ENCODE measurements around the gene SLC25A41.

Gene SLC25A41

DNA sequence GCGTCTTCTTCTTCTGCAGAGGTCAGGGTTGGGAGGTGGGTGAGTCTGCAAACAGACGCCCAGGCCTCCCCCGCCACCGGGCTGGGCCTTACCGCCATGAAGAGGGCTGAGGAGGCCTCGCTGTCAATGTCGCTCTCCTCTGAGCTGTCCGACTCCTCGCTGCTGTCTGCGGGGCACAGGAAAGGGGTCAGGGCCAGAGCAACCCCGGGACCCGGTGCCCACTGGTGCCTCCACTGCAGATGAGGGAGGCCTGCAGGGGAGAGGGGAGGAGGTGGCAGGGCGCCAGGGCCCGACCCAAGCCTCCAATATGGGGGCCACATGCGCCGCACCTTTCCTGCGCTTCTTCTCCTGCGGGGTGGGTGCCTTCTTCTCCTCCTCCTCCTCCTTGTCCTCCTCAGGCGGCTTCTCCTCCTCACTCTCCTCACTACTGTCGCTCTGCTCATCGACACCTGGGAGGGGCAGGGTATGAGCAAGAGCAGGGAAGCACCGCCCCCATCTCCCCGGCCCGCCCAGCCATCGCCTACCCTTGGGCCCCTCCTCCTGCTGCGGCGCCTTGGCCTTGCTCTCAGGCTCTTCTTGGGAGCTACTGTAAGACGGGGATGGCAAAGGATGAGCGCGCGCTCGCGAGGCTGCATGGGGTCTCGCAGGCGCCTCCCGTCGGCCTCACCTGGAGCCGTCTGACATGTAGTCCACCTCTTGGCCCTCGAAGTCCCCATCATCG, 52.4 kb downstream of the SLC25A41 start:
- Histone ChIP-seq H3K27me3 (no peaks in the 10 kb centered on the region), H3K27ac (no peak overlapping the region), H3K36me3 (peaks cover 62 to 76% (median 66%) of the 10 kb centered on the region in 3 donors), H3K9me3 (peaks cover 0 to 7% (median 0%) of the 10 kb centered on the region in 3 donors), H3K4me3 (no peak overlapping the region), H3K4me1 (peaks cover 0 to 13% (median 11%) of the 10 kb centered on the region in 4 donors)
- DNase-seq, result no peak
- TF ChIP-seq, protein P1, sequence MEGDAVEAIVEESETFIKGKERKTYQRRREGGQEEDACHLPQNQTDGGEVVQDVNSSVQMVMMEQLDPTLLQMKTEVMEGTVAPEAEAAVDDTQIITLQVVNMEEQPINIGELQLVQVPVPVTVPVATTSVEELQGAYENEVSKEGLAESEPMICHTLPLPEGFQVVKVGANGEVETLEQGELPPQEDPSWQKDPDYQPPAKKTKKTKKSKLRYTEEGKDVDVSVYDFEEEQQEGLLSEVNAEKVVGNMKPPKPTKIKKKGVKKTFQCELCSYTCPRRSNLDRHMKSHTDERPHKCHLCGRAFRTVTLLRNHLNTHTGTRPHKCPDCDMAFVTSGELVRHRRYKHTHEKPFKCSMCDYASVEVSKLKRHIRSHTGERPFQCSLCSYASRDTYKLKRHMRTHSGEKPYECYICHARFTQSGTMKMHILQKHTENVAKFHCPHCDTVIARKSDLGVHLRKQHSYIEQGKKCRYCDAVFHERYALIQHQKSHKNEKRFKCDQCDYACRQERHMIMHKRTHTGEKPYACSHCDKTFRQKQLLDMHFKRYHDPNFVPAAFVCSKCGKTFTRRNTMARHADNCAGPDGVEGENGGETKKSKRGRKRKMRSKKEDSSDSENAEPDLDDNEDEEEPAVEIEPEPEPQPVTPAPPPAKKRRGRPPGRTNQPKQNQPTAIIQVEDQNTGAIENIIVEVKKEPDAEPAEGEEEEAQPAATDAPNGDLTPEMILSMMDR (IDR thresholded peaks at IDR 0.05), result no peak
- intact Hi-C loops (cut with DNase I; ENCODE audit: low total_unique reads), result no loop called here

DNA sequence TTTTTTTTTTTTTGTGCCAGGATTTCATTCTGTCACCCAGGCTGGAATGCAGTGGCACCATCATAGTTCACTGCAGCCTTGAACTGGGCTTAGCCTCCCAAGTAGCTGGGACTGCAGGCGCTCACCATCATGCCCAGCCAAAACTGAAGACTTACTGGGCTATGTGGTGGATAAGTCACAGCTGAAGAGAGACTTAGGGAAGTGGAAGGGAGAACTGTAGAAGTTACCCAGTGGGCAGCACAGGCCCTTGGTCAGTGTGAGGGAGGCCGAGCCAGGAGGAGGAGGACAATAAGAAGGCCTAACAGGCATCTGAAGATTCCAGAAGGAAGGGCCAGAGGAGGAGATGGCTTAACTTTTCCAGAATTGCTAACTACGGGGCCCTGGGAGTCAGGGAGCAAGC, 53.8 kb downstream of the SLC25A41 start:
- no peak for DNase-seq
- peaks cover 54 to 74% (median 56%) of the 10 kb centered on the region in 3 donors for H3K36me3 ChIP-seq
- peaks cover 0 to 7% (median 0%) of the 10 kb centered on the region in 3 donors for H3K9me3 ChIP-seq
- intact Hi-C loops (cut with DNase I; ENCODE audit: low total_unique reads), result loop anchor here (10.0 kb wide), 1 partner anchor 355 kb away; the partner anchor contains the start of genes GPR108 and TRIP10
- H3K4me3 ChIP-seq, result no peak overlapping the region
- peaks cover 0 to 17% (median 12%) of the 10 kb centered on the region in 4 donors for H3K4me1 ChIP-seq
- H3K27me3 ChIP-seq, result no peaks in the 10 kb centered on the region
- no peak overlapping the region for H3K27ac ChIP-seq
- TF ChIP-seq, protein P1 (IDR thresholded peaks at IDR 0.05), result no peak

DNA sequence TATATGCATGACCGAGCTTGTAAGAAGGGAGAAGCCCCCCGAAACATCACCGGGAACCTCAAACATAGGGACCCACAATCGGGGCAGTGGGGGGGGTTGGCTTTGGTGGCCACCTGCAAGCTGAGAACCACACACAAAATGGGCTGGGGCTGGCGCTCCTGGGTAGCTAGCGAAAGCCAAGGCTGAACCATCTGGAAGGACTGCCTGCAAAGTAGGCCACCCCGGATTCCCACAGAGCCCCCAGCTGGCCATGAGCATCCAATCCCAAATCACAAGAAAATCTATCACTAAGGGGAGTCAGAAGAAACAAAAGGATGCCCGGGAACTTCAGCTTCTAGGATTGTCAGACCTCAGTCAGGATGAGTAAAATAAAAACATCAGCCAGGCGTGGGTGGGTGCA, 55.1 kb downstream of the SLC25A41 start:
- intact Hi-C loops (cut with DNase I; ENCODE audit: low total_unique reads), result loop anchor here (10.0 kb wide), 1 partner anchor 356 kb away; the partner anchor contains the start of genes GPR108 and TRIP10
- DNase-seq, result no peak
- peaks cover 0 to 7% (median 0%) of the 10 kb centered on the region in 3 donors for H3K9me3 ChIP-seq
- H3K36me3 ChIP-seq, result peaks cover 41 to 68% (median 46%) of the 10 kb centered on the region in 3 donors
- H3K27me3 ChIP-seq, result no peaks in the 10 kb centered on the region
- TF ChIP-seq, protein P1 (IDR thresholded peaks at IDR 0.05), result no peak
- H3K27ac ChIP-seq, result peak overlapping the region in 1 of 2 donors; percentile 49
- peaks cover 0 to 26% (median 21%) of the 10 kb centered on the region in 4 donors for H3K4me1 ChIP-seq
- no peak overlapping the region for H3K4me3 ChIP-seq

DNA sequence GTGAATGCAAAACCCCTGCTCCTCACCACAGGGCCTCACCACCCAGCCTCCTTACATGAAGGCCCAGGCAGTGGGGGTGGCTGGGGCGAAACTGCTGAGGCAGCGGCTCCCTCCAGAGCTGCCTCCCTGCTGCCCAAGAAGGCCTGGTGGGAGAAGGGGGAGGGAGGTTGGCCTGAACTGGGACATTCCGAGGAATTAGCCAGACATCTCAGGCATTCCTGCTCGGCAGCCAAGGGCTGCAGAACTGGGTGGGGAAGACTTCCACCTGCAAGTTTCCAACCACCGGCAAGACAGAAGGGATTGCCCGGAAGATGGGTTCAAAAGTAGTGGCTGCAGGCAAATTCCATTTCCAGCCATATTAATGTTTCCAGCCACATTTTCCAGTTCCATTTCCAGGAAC, 55.5 kb downstream of the SLC25A41 start:
- H3K27me3 ChIP-seq, result no peaks in the 10 kb centered on the region
- no peak for DNase-seq
- peaks cover 0 to 28% (median 22%) of the 10 kb centered on the region in 4 donors for H3K4me1 ChIP-seq
- H3K4me3 ChIP-seq, result no peak overlapping the region
- peaks cover 37 to 63% (median 41%) of the 10 kb centered on the region in 3 donors for H3K36me3 ChIP-seq
- peak overlapping the region; percentile 4 to 49 for H3K27ac ChIP-seq
- TF ChIP-seq, protein P1 (IDR thresholded peaks at IDR 0.05), result no peak
- H3K9me3 ChIP-seq, result peaks cover 0 to 7% (median 0%) of the 10 kb centered on the region in 3 donors
- intact Hi-C loops (cut with DNase I; ENCODE audit: low total_unique reads), result loop anchor here (10.0 kb wide), 1 partner anchor 357 kb away; the partner anchor contains the start of genes GPR108 and TRIP10

DNA sequence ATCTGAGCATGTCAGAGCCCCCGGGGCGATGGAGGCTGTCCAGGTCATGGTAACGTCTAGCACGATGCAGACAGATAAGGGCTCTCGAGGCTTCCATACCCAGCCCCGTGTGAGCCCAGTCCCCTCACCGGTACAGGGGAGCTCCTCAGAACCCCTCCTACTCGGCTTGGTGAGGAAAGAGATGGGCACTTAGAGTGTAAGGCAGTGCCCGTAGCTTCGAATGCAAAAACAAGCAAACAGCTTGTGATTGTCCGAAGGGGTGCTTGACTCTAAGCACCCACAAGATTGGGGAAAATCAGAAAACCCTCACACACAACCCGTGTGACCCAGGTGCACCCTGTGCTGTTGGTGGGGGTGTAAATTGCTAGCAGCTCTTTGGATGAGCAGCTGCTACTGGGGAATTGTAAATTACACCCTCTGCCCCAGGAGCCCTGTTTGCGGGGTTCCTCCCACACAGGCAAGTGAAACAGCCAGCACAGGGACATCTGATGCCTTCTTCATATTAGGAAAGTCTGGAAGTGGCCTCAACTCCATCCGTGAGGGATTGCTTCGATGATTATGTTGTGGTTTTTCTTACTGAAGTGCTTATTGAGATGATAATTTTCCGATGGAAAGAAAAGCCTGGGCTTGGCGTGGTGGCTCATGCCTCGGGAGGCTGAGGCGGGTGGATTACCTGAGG, 56.9 kb downstream of the SLC25A41 start:
- H3K4me3 ChIP-seq, result no peak overlapping the region
- H3K9me3 ChIP-seq, result peaks cover 0 to 7% (median 0%) of the 10 kb centered on the region in 3 donors
- peak overlapping the region; percentile 8 to 25 for H3K27ac ChIP-seq
- DNase-seq, result no peak
- H3K36me3 ChIP-seq, result peaks cover 24 to 50% (median 30%) of the 10 kb centered on the region in 3 donors
- TF ChIP-seq, protein P1 (IDR thresholded peaks at IDR 0.05), result no peak
- no peaks in the 10 kb centered on the region for H3K27me3 ChIP-seq
- intact Hi-C loops (cut with DNase I; ENCODE audit: low total_unique reads), result loop anchor here (10.0 kb wide), 1 partner anchor 358 kb away; the partner anchor contains the start of genes GPR108 and TRIP10
- H3K4me1 ChIP-seq, result peaks cover 0 to 32% (median 25%) of the 10 kb centered on the region in 4 donors

Data from tibial artery (tissue), 4 donors.